H9 (cell line): ENCODE measurements around the gene MAPK8IP1. TPM values are rescaled to one million over a fixed set of nuclear protein-coding genes. Genes with fewer than 3 reads are reported as not detected.

ENCODE experiments used
- DNase-seq: peaks from one replicate; pipeline ENCODE4 v3.0.0-alpha.2; 2017
- H2AFZ ChIP-seq: one replicate; pipeline ENCODE4 v1.6.1; 2013; ENCODE audit warnings: mild to moderate bottlenecking, low read length, control low read depth, moderate library complexity
- H2AK5ac ChIP-seq: 2 replicates; pipeline ENCODE4 v1.6.1; 2013; ENCODE audit warnings: low read length, control low read depth, mixed read lengths; ENCODE audit not compliant: insufficient read length
- H2BK120ac ChIP-seq: one replicate; pipeline ENCODE4 v1.6.1; 2013; ENCODE audit warnings: low read depth, mild to moderate bottlenecking, low read length, control low read depth, inconsistent platforms; ENCODE audit not compliant: poor library complexity, severe bottlenecking
- H2BK12ac ChIP-seq: 2 replicates; pipeline ENCODE4 v1.6.1; 2013; ENCODE audit warnings: low read length, control low read depth, mixed read lengths, low read depth; ENCODE audit not compliant: insufficient read length
- H2BK15ac ChIP-seq: 2 replicates; pipeline ENCODE4 v1.6.1; 2013; ENCODE audit warnings: low read depth, low read length, control low read depth
- H2BK20ac ChIP-seq: one replicate; pipeline ENCODE4 v1.6.1; 2013; ENCODE audit warnings: low read depth, mild to moderate bottlenecking, low read length, control low read depth, inconsistent platforms; ENCODE audit not compliant: poor library complexity, severe bottlenecking
- H2BK5ac ChIP-seq: 2 replicates; pipeline ENCODE4 v1.6.1; 2013; ENCODE audit warnings: low read length, control low read depth, mixed read lengths; ENCODE audit not compliant: insufficient read length
- H3K14ac ChIP-seq: 2 replicates; pipeline ENCODE4 v1.6.1; 2013; ENCODE audit warnings: low read length, control low read depth; ENCODE audit not compliant: insufficient read depth
- H3K18ac ChIP-seq: 2 replicates; pipeline ENCODE4 v1.6.1; 2013; ENCODE audit warnings: low read depth, mild to moderate bottlenecking, mixed read lengths, low read length, control low read depth; ENCODE audit not compliant: insufficient read length
- H3K23ac ChIP-seq: 2 replicates; pipeline ENCODE4 v1.6.1; 2013; ENCODE audit warnings: low read length, control low read depth, mixed read lengths, low read depth; ENCODE audit not compliant: insufficient read length
- H3K23me2 ChIP-seq: 2 replicates; pipeline ENCODE4 v1.6.1; 2013; ENCODE audit warnings: low read depth, mild to moderate bottlenecking, mixed read lengths, low read length, control low read depth; ENCODE audit not compliant: insufficient read length, poor library complexity, severe bottlenecking
- H3K27ac ChIP-seq: 2 replicates; pipeline ENCODE4 v1.5.1; 2013; ENCODE audit warnings: low read length, control low read depth, mixed read lengths, low read depth; ENCODE audit not compliant: insufficient read length
- H3K27me3 ChIP-seq: 2 replicates; pipeline ENCODE4 v1.6.1; 2013; ENCODE audit warnings: low read length, control low read depth, inconsistent platforms; ENCODE audit not compliant: insufficient read depth
- H3K4ac ChIP-seq: 2 replicates; pipeline ENCODE4 v1.6.1; 2013; ENCODE audit warnings: low read depth, mild to moderate bottlenecking, control low read depth, inconsistent platforms, low read length, moderate library complexity
- H3K4me1 ChIP-seq: 2 replicates; pipeline ENCODE4 v1.6.1; 2013; ENCODE audit warnings: low read length, control low read depth, inconsistent platforms; ENCODE audit not compliant: insufficient read depth
- H3K4me2 ChIP-seq: 2 replicates; pipeline ENCODE4 v1.6.1; 2013; ENCODE audit warnings: low read length, control low read depth, mixed read lengths; ENCODE audit not compliant: insufficient read length, insufficient read depth
- H3K56ac ChIP-seq: 2 replicates; pipeline ENCODE4 v1.6.1; 2013; ENCODE audit warnings: low read depth, mild to moderate bottlenecking, mixed read lengths, low read length, control low read depth; ENCODE audit not compliant: insufficient read length
- H3K79me1 ChIP-seq: 2 replicates; pipeline ENCODE4 v1.6.1; 2013; ENCODE audit warnings: low read depth, mild to moderate bottlenecking, moderate library complexity, low read length, control low read depth, inconsistent platforms; ENCODE audit not compliant: insufficient read depth, poor library complexity, severe bottlenecking
- H3K79me2 ChIP-seq: 2 replicates; pipeline ENCODE4 v1.6.1; 2013; ENCODE audit warnings: low read length, control low read depth, inconsistent platforms; ENCODE audit not compliant: insufficient read depth
- H3K9ac ChIP-seq: 2 replicates; pipeline ENCODE4 v1.6.1; 2013; ENCODE audit warnings: low read length, control low read depth, mixed read lengths; ENCODE audit not compliant: insufficient read length; ENCODE audit errors: extremely low read depth
- H3K9me3 ChIP-seq: one replicate; pipeline ENCODE4 v1.6.1; 2013; ENCODE audit warnings: low read depth, low read length, inconsistent platforms; ENCODE audit not compliant: control insufficient read depth
- H3T11ph ChIP-seq: one replicate; pipeline ENCODE4 v1.6.1; 2013; ENCODE audit warnings: mild to moderate bottlenecking, low read length, control low read depth, inconsistent platforms
- H4K20me1 ChIP-seq: one replicate; pipeline ENCODE4 v1.6.1; 2013; ENCODE audit not compliant: control insufficient read depth, insufficient read length, insufficient read depth
- H4K5ac ChIP-seq: 2 replicates; pipeline ENCODE4 v1.6.1; 2013; ENCODE audit warnings: low read depth, mild to moderate bottlenecking, mixed read lengths, low read length, control low read depth; ENCODE audit not compliant: insufficient read length
- H4K8ac ChIP-seq: replicated peaks from 2 replicates; pipeline ENCODE4 v1.6.1; 2013; ENCODE audit warnings: low read length, control low read depth, mixed read lengths, low read depth; ENCODE audit not compliant: insufficient read length
- H4K91ac ChIP-seq: 2 replicates; pipeline ENCODE4 v1.6.1; 2013; ENCODE audit warnings: low read depth, mild to moderate bottlenecking, moderate library complexity, mixed read lengths, low read length, control low read depth; ENCODE audit not compliant: insufficient read length
- H3K27ac Mint-ChIP-seq, 3 experiments: 2 replicates in 2 of 3; 3 replicates in 1 of 3; pipeline ENCODE4 v1.8.0; 2020 to 2021; ENCODE audit warnings: mixed read lengths in 3 of 3, mild to moderate bottlenecking in 1 of 3, moderate library complexity in 1 of 3
- H3K27me3 Mint-ChIP-seq: 2 replicates; pipeline ENCODE4 v1.8.0; 2021; ENCODE audit warnings: low read depth, mild to moderate bottlenecking, moderate library complexity, mixed read lengths
- H3K36me3 Mint-ChIP-seq, 3 experiments: 2 replicates in 2 of 3; 3 replicates in 1 of 3; pipeline ENCODE4 v1.8.0; 2020 to 2021; ENCODE audit warnings: low read depth in 3 of 3, mixed read lengths in 3 of 3; ENCODE audit not compliant: insufficient read depth in 1 of 3
- H3K4me1 Mint-ChIP-seq, 2 experiments: 2 replicates each; pipeline ENCODE4 v1.8.0; 2020; ENCODE audit warnings: mixed read lengths in 2 of 2
- H3K4me3 Mint-ChIP-seq, 2 experiments: 2 replicates in 1 of 2; 3 replicates in 1 of 2; pipeline ENCODE4 v1.8.0; 2020 to 2021; ENCODE audit warnings: mild to moderate bottlenecking in 2 of 2, mixed read lengths in 2 of 2, moderate library complexity in 1 of 2
- H3K9me3 Mint-ChIP-seq, 2 experiments: 2 replicates in 1 of 2; 3 replicates in 1 of 2; pipeline ENCODE4 v1.8.0; 2020; ENCODE audit warnings: mild to moderate bottlenecking in 2 of 2, mixed read lengths in 2 of 2, moderate library complexity in 1 of 2
- WGBS: extraction: QIAGEN DNeasy Blood & Tissue Kit; methylation state at CpG from one replicate; pipeline ENCODE4 v1.1.7; 2013; ENCODE audit warnings: missing lambda C conversion rate, low lambda C conversion rate, mixed read lengths; ENCODE audit not compliant: insufficient read length; ENCODE audit errors: extremely low coverage; 5-methylcytosine and 5-hydroxymethylcytosine counted together
- total RNA-seq: library from RNA; stranded (reverse); gene quantifications from 2 replicates; pipeline ENCODE4 v1.2.1, GENCODE V29; 2021
- TF ChIP-seq, protein P1 (sequence below): fragments of 200-600 bp; sonication (generic); conservative IDR thresholded peaks from 3 replicates; pipeline ENCODE4 v1.8.0; 2021; ENCODE audit warnings: antibody characterized with exemption, mild to moderate bottlenecking

MAPK8IP1 gene
- total RNA-seq, 1 experiment from 2014 or later: 30.2 TPM

- no peak overlapping the region for H3K23ac ChIP-seq
- no peaks in the 10 kb centered on the region for H3K23me2 ChIP-seq
- no peak overlapping the region for H4K91ac ChIP-seq
- Mint-ChIP-seq H3K27me3 (no peaks in the 10 kb centered on the region), H3K36me3 (peaks cover 0 to 44% (median 43%) of the 10 kb centered on the region in 3 experiments), H3K9me3 (no peaks in the 10 kb centered on the region), H3K4me3 (no peak overlapping the region), H3K4me1 (peaks cover 15 to 25% of the 10 kb centered on the region in 2 experiments), H3K27ac (no peak overlapping the region; a peak in 2 of 7 replicates)
- H3K79me2 ChIP-seq: no peaks in the 10 kb centered on the region
- no peak for DNase-seq
- H2AK5ac ChIP-seq: no peak overlapping the region
- no peak overlapping the region for H3K56ac ChIP-seq
- no peak overlapping the region for H2BK20ac ChIP-seq
- H4K20me1 ChIP-seq: no peaks in the 10 kb centered on the region
- no peaks in the 10 kb centered on the region for H3K27me3 ChIP-seq
- H3K4me1 ChIP-seq: 0 out of 2 replicates have a peak, but pooled peaks cover 2% of the 10 kb centered on the region
- no peak overlapping the region for H4K5ac ChIP-seq
- no peak overlapping the region for H2BK12ac ChIP-seq
- WGBS: no CpG with 5 or more reads among the region's 21 CpGs
- H2AFZ ChIP-seq: no peak overlapping the region
- H3K79me1 ChIP-seq: no peaks in the 10 kb centered on the region
- H3K18ac ChIP-seq: no peak overlapping the region
- H4K8ac ChIP-seq: no peak overlapping the region
- H3K27ac ChIP-seq: no peak overlapping the region
- H2BK120ac ChIP-seq: no peak overlapping the region
- H3K4ac ChIP-seq: no peak overlapping the region
- H3K9me3 ChIP-seq: no peaks in the 10 kb centered on the region
- H2BK5ac ChIP-seq: no peak overlapping the region
- no peak overlapping the region for H2BK15ac ChIP-seq
- H3K9ac ChIP-seq: no peak overlapping the region
- H3T11ph ChIP-seq: no peak overlapping the region
- TF ChIP-seq, protein P1, sequence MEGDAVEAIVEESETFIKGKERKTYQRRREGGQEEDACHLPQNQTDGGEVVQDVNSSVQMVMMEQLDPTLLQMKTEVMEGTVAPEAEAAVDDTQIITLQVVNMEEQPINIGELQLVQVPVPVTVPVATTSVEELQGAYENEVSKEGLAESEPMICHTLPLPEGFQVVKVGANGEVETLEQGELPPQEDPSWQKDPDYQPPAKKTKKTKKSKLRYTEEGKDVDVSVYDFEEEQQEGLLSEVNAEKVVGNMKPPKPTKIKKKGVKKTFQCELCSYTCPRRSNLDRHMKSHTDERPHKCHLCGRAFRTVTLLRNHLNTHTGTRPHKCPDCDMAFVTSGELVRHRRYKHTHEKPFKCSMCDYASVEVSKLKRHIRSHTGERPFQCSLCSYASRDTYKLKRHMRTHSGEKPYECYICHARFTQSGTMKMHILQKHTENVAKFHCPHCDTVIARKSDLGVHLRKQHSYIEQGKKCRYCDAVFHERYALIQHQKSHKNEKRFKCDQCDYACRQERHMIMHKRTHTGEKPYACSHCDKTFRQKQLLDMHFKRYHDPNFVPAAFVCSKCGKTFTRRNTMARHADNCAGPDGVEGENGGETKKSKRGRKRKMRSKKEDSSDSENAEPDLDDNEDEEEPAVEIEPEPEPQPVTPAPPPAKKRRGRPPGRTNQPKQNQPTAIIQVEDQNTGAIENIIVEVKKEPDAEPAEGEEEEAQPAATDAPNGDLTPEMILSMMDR: no peak
- no peak overlapping the region for H3K4me2 ChIP-seq
- no peak overlapping the region for H3K14ac ChIP-seq
Observed at GRCh38 chr11:45933846-45934579, 48.6 kb downstream of the MAPK8IP1 start.
